ENCODE results near the gene SCN5A.
"Not testable (repeated sequence)": the region's sequence is repeated elsewhere in the genome, so short reads cannot be mapped to it uniquely, and the experiment has no call there.

SCN5A gene

DNA sequence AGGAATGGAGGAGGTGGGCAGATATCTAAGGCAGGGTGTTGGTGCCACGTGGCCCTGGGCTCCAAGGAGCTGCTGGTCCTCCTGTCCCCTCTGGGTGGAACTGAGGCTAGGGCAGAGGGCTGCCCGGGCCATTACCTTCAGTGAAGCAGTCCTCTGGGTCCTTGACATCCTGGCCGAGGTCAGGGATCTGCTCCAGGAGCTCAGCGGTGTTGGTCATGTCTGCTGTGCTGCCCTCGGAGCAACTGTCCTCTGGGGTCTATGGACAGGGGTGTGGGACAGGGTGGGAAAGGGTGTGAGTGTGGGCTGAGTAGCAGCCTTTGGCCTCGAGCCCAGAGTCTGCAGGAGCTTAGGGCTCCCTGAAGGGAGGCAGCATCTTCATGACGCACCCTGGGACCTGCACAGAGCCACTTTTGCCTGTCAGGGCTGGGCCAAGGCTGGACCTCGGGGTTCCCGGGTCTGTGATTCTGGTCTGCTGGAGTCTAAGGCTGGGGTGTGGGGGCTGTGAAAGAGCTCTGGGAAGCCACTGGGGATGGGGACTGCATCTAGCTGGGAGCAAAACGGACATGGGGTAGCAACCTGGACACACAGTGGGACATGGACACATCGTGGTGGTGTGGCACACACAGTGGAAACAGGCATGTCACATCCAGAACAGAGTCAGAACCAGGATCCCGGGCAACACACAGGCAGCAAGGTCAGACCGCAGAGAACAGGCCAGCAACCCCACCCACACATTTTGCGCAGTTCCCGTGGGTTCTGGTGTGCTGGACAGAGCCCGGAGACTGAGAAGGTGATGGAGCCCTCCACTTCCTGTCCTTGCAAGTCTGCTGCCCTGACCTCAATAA lies 72.7 kb downstream of the SCN5A start:
- DNase-seq, result no peak

DNA sequence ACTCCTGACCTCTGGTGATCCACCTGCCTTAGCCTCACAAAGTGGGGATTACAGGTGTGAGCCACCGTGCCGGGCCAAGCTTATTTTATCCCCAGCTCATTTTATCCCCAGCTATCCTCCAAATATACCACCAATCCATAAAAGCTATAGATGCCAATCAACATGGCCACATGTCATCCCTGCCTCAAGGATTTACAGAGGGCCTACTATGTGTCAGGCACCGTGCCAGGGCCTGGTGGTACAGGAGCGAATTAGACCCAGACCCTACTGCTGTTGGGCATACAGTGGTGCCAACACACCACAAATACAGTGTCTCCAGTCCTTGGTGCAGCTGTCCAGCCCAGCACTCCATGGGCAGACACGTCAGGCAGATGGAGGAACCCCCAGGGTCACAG lies 73.4 kb downstream of the SCN5A start:
- DNase-seq, result no peak

DNA sequence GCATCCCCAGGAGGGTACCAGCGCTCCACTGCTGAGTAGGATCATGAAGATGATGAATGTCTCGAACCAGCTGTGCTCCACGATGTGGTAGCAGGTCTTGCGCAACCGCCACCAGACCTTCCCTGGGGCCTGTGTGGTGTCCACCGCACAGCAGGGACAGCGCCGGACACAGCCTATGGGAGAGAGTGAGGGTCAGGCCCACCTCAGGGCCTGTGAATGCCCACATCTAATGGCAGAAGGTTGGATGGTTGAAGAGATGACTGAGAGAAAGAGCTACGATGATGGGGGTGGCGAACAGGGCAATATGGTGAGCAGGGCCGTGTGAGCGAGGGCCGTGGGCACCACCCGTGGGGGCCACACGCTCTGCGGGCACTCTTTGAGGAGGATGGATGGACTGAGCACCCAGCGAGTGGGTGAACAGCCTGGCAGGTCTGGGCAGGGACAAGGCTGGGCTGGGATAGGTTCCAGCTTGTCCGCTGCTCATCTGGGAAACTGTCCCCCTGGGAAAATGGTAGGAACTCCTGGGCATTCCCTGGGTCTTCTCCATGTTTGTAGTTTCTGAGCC lies 74.1 kb downstream of the SCN5A start:
- no peak for DNase-seq

DNA sequence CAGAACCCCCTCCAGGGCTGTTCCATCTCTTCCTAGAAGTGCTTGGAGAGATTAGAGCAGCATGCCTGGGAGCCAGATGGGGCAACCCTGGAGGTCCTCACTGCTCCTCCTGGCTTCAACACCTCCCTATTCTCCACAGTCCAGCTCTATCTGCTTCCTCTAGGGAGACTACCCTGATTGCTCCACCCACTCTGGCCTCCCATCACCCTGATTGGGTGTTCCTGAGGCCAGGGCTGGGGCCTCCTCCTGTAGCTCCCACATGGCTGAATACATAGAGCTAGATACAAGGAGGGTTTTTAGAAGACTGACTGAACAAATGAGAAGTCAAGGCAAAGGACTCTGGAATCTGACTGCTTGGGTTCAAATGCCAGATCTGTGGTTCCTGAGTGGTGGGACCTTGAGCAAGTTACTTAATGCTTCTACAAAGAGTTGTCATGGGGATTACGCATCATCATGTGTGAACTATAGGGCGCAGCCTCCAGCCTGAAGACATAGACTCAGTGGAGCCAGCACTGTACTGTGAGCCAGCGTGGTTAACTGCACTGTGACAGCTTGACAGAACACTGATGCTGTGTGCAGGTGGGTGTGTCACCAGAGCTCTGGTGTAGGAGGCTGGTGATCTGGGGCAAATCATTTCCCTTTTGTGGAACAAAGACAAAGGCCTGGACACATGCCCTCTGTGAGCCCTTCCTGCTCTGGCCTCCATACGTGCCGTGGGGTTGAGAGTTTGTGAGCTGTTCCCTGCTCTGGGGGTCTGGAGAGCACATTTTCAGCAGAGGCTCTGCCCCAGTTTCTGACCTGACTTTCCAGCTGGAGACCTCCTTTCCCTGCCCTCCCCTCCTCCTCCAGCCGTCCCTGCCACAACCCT lies 74.8 kb downstream of the SCN5A start:
- DNase-seq, result no peak

DNA sequence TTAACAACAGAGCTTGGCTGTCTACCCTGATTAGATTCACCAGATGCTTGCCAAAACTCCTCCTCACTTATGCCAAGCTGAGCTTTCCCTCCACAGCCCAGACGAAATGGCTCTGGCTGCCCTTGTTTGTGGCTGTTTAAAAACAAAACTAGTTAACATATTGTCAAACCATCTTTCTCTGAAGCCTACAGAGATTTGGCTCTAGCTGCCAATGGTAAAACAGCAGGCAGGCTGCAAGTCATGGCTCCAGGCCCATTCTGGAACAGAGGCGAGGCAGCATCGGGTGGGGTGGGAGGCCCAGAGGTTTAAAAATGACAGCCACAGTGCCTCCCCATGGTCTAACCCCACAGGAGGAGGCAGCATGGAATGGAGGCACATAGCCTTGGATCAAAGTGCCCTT lies 75.9 kb downstream of the SCN5A start:
- DNase-seq, result no peak

DNA sequence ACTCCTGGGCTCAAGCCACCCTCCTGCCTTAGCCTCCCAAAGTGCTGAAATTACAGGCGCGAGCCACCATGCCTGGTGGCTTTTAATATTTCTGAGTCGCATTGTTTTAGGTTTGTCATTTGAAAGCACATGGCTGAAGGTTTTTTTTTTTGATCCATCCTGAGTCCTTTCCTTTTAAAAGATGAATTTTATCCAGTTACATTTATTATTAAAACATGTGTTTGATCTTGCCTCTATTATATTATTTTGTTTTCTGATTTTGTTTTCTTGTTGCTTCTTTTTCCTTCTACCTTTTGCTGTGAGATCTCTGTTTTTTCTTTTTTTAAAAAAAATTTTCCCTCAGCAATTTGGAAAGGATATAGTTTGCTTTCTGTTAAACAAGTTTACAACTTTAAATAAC lies 76.4 kb downstream of the SCN5A start:
- no peak for DNase-seq

DNA sequence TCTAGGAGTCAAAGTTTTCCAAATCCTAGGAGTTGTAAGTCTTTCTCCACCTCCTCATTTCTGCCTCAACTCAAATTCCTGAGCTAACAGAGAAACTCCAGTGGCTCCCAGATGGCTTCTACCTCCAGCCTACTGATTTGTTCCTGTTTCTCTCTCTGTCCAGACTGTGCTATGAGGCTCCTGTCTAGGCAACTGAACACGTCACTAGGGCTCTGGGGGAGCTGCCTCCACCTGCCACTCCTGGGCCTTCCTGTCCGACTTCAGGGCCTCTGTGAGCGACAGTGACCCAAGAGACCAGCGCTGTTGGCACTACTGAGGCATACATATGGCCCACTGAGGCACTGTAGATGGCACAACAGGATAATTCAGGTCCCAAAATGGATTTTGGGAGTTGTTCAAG lies 82.0 kb downstream of the SCN5A start:
- no peak for DNase-seq

DNA sequence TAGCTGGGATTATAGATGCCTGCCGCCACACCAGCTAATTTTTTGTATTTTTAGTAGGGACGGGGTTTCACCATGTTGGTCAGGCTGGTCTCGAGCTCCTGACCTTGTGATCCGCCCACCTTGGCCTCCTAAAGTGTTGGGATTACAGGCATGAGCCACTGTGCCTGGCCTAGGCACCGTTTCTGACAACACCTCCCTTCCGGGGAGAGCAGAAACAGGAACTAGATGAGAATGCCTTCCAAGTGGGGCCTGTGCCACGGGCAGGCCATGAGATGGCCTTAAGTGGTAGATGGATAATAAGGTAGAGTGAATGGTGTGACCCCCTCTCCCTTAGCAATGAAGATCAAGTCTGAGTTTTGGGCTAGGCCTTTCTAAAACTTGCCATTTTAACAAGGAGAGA lies 82.7 kb downstream of the SCN5A start:
- not testable (repeated sequence) for DNase-seq

DNA sequence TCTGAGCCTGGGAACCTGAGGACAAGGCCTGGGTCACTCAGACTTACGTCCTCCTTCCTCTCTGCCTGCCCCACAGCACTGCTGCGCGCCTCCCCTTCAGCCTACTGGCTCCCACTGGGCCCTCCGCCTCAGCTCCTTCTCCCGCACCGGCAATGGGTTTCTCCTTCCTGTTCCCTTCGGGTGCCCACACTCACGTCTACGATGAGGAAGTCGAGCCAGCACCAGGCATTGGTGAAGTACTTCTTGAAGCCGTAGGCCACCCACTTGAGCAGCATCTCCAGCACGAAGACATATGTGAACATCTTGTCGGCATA lies 83.3 kb downstream of the SCN5A start:
- no peak for DNase-seq

DNA sequence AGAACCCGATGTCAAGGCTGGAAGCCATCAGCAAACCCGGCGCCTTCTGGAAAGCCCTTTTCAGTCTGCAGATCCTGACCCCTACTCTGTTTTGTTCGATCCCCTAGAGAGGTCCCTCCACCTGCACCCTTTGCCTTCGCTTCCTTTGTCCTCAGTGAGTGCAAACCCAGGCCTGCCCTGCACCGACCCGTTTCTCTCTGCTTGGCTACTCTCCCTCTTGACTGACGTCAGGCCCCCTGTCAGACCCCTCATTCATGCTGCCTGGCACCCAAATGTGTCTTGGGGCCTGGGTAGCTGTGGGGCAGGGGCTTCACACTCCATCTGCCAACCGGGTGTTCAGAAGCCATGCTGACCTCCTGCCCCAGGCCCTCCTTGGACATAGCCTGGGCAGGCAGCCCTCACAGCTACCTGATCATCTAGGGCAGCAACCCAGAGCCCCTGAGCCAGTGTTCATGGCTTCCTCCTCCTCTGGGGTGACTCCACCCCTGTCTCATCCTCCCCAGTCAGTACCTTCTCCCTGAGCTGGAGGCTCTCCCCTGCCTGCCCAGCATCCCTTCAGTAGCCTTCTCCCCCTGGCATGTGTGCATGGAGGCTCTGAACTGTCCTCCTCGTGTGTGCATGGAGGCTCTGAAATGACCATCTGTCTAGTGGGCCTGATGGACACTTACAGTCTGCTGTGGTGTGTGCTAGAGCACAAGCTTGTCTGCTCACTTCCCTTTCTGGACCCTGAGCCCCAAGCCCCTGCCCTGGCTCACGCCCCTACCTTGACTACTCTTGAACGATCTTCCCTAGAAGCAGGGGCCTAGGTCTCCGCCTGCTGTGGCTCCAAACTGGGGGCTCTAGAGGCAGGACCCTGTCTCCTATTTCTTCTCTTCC lies 83.9 kb downstream of the SCN5A start:
- DNase-seq, result no peak

DNA sequence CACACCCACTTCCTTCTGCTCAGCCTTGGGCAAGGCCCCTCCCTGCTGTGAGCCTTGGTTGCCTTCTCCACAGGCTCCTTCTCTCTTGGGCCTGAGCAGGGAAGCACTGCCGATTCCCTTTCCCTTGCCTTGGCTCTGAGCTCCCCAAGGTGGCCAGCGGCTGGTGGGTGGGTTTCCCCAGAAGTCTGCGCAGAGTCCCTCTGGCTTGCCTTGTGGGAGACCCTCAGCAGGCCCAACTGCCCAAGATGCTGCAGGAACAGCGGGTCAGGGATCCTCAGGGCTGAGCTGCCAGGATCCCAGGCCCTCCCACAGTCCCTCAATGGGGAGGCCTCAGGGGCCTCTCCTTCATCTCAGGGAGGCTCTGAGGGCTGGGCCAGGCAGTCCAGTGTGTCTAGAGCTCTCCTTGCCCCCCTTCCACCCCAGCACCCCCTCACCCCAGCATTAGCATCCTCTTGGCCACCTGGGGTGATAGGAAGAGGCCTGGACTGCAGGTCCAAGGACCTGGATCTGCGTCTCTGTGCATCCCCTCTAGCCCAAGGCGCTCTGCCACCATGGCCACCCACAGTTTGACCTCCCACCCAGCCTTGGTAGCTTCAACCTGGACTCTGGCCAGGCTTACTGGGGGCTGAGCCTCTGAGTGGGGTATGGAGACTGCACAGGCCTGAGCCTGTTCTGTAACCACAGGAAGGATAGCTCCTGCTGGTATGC lies 84.7 kb downstream of the SCN5A start:
- DNase-seq, result no peak

DNA sequence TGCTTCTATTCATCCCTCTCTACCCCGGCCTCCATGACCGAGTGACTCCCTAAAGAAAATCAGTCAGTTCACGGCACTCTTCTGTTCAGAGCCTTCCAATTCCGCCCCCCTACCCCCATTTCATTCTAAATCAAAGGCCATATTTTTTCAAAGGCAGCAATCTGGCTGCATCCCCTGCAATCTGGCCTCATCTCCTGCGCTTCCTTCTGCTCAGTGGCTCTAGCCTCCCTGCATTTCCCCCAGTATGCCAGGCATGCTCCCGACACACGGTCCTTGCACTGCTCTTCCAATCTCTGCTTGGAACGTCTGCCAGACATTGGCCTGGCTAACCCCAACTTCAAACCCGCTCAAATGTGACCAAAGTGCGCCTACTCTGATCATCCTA lies 85.6 kb downstream of the SCN5A start:
- DNase-seq, result no peak

DNA sequence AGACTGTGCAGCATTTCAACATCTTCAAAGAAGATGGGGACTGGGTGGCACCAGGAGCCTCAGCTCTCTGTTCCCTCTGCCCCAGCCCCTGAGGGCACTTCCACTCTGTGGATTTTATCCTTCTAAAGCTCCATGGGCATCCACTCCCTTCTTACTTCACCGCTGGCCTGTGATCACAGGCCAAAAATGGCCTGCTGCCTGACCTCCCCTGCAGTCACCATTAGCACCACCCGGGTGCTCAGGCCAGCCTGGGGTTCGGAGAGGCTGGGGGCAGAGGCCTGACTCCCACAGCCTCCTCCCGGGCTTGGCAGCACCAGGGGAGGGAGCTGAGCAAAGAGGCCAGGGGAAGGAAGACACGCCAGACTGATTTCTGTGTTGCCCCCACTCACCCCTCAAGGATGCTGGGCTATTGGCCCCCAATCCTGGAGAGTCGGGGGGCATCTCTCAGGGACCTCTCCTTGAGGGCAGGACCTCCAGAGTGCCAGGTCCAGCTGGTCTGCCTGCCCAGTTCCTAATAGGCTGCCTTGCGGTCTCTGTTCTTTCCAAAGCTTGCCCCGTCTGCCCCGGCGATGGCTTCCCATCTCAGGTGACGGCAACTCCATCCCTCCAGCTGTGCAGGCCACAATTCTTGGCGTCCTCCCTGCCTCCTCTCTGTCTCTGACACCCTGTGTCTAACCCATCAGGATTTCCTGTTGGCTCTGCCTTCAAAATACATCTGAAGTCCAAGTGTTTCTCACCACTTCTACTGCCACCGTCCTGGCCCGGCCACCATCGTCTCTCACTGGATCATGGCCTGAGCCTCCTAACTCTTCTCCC lies 86.2 kb downstream of the SCN5A start:
- DNase-seq, result no peak

DNA sequence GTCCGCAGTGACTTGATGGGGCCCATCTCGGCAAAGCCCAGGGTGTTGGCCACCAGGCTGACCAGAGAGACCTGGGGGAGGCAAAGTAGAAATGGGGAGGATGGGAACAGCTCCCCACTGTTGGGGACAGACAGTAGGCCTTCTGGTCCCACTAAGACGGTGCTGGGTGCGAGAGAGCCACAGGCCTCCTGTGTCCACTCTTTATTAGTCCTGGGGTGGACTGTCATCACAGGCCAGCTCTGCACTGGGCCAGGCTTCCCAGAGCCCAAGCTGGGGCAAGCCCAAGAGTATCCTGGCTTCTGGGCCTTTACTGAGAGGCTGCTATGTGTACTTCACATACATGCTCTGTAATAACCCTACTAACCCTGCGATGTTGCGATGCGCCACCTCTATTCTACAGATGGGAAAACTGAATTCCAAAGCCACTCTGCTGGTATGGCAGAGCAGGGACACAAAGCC lies 87.0 kb downstream of the SCN5A start:
- DNase-seq, result no peak

DNA sequence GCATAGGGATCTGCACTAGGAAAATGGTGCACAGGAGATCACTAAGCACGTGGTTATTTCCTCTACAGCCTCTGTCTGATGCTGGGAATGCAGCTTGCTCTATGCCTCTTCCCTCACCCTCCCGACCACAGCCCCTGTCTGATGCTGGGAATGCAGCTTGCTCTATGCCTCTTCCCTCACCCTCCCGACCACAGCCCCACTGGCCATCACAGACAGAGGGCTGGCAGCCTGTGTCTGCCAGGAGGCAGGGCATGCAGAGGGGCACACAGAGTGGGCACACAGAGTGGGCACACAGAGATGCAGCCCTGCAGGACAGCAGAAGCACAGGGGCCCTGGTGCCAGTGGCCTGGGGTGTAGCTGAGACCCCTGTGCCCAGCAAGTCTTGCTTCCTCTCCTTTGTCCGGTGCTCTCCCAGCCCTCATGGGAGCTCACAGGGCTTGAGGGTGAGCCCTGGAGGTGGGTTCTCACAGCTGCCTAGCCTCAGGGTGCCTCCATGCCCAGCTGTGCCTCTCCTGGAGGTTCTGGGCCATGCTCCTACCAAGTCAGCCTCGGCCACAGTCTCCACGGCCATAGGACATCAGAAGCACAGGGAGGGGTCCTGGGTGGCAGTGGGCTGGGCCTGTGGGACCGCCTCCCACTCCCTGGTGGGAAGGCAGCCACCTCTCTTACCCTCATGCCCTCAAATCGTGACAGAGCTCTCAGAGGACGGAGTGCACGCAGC lies 87.6 kb downstream of the SCN5A start:
- DNase-seq, result no peak

DNA sequence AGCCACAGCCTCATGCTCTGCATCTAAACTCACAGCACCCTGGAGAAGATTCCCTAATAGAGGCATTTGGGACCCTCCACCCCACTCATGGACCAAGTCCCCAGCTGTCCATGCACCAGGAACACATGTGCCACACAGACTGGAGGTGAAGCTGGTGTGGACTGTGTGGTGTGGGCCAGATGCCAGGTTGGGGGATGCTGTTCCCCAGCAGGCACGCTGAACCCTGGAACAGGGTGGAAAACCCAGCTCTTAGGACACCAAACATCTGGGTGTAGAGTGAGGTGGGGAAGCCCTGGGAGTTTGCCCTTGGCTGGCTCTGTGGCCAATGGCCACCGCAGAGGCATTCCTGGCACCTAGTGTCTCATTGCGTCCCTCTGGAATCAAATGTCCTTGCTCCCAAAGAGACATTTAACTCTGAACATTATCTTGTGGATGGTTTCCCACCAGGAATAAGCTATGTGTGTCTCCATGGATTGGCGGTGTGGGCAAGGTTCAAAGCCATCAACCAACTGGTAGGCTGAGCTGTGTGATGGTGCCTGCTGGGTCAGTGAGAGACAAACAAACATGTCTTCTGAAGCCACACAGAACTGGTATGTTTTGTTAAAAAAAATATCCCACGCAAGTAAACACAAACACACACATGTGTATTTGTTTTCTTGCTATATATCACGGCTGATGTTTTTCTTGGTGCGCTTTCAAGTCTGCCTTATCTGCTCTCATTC lies 88.3 kb downstream of the SCN5A start:
- no peak for DNase-seq

DNA sequence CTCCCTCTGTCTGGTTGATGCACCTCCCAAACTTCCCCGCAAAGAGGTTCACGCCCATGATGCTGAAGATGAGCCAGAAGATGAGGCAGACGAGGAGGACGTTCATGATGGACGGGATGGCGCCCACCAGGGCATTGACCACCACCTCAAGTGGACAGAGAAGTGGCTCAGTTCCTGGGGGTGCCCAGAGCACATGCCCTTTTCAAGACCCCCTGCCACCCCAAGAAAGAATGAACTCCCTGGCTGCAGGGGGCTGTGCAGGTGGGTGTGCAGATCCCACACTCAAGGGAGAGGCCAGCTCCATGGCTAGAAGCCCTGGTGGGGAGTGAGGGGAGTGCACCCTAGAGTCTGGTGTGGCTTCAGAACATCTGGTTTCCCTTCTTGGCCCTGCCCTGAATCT lies 89.2 kb downstream of the SCN5A start:
- no peak for DNase-seq

DNA sequence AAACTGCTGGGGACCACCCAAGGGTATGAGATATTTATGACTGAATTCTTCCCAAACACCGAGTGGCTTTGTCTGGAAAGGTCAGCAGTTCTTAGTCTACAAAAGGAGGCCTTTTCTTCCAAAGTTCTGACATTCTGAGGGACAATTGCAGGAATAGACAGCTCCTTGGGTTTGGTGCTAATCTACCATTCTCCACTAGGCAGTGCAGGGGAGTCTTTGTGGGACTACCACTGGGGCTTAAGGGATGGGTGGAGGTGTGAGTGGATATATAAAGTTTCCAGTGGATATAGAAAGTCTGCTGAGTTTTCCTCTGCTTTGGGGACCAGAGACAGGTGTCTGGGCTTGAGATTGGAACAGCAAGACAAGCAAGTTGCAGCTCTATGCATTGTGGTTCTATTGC lies 90.6 kb downstream of the SCN5A start:
- DNase-seq, result no peak

DNA sequence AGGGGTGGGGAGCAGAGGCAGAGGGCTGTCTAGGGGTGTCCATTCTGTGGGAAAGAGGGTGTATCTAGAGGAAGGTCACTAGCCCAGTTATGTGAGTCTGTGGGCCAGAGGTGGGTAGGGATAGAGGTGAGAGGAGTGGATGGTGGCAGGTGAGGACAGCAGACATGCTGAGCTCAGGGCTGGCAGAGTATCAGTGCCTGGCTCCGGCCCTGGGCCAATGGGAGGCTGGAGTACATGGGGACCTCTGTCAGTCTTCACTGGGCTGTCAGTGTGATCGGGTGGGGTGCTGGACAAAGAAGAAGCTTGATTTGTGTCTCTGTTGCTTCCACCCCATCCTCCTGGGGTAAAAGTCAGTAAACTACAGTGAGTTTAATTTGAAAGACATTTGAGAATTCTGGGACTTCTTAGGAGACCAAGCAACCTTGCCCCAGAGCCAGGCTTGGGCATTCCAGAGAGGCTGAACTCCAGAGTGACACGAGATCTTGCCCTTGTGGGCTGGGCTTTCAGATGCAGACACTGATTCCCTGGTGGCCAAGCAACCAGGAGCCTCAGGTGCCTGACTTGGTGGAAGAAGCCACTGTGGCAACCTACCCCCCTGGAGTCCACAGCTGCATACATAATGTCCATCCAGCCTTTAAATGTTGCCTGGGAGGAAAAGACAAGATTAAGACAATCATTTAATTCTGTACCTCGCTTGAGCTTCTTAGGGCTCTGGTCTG lies 92.7 kb downstream of the SCN5A start:
- DNase-seq, result no peak

Data from NCI-H1092 (cell line).